Measurements from ENCODE around the gene CFAP298. TPM values are rescaled to one million over a fixed set of nuclear protein-coding genes. Genes with fewer than 3 reads are reported as not detected.

CFAP298 gene
- total and polyA plus RNA-seq, 2 donors (not counting 3 experiments of a cell fraction or from before 2014, with no cell fraction given), result 17.6 to 44.1 TPM

GRCh38 chr21:32574946-32575925, 36.9 kb downstream of the CFAP298 start:
- FAIRE-seq (no peak), DNase-seq (ENCODE audit: low read depth, low spot score) (no peak)
- Histone ChIP-seq H3K4me2 (ENCODE audit: insufficient read depth, low read length) (no peak overlapping the region), H3K9me3 (replicated peaks; ENCODE audit: control insufficient read depth, insufficient read depth, low read length) (no peaks in the 10 kb centered on the region), H3K9me1 (replicated peaks; ENCODE audit: control insufficient read depth, extremely low read depth, insufficient read depth, low read length) (no peaks in the 10 kb centered on the region), H3K79me2 (ENCODE audit: control insufficient read depth, insufficient read depth, low read length) (no peaks in the 10 kb centered on the region), H3K27ac (ENCODE audit: insufficient read depth, low read depth, low read length) (no peak overlapping the region), H4K20me1 (replicated peaks; ENCODE audit: control insufficient read depth, extremely low read depth, insufficient read depth, low read length) (no peaks in the 10 kb centered on the region), H3K4me3 (replicated peaks in 1 of 3; ENCODE audit: insufficient read depth in 1 of 3, low read depth in 1 of 3, low read length in 3 of 3) (no peak overlapping the region), H2AFZ (ENCODE audit: low read depth, low read length) (no peak overlapping the region), H3K36me3 (ENCODE audit: control insufficient read depth in 2 of 2, extremely low read depth in 1 of 2, insufficient read depth in 2 of 2, low read length in 2 of 2) (no peaks in the 10 kb centered on the region), H3K4me1 (ENCODE audit: control insufficient read depth, extremely low read depth, insufficient read depth, low read length) (no peaks in the 10 kb centered on the region), H3K27me3 (ENCODE audit: control insufficient read depth in 2 of 2, insufficient read depth in 2 of 2, low read length in 2 of 2) (peaks cover 2 to 9% of the 10 kb centered on the region in 2 experiments), H3K9ac (replicated peaks; ENCODE audit: extremely low read depth, insufficient read depth, low read length) (no peak overlapping the region)
- dilution Hi-C loops (cut with MboI; ENCODE audit: extremely low pct_ligation_motif_present, low sequenced_read_pairs) (no loop called here), intact Hi-C loops (cut with micrococcal nuclease) (no loop called here)
- ChIA-PET POLR2A (no interaction called here), CTCF (interaction anchor here (1.3 to 2.2 kb wide), 3 partner anchors 51 to 172 kb away, joined by 3 to 7 read pairs (median 6); no protein-coding TSS in a partner anchor)
- TF ChIP-seq MYC (IDR thresholded peaks at IDR 0.05; ENCODE audit: low read depth, low read length) (no peak), EZH2 (IDR thresholded peaks at IDR 0.05; ENCODE audit: borderline replicate concordance, low read depth, low read length, severe bottlenecking) (no peak), FOS (IDR thresholded peaks at IDR 0.05; ENCODE audit: borderline replicate concordance, insufficient read depth, low read length) (no peak), POLR2A (IDR thresholded peaks at IDR 0.05; ENCODE audit: low read depth, low read length) (no peak), JUN (IDR thresholded peaks at IDR 0.05; ENCODE audit: borderline replicate concordance, insufficient read depth, insufficient read length, low read depth) (no peak), CTCF (IDR thresholded peaks at IDR 0.05; ENCODE audit: extremely low read depth in 1 of 2, insufficient read depth in 1 of 2, low read depth in 1 of 2, low read length in 2 of 2) (no peak), GATA2 (IDR thresholded peaks at IDR 0.05; ENCODE audit: insufficient read depth, insufficient read length, low read depth, low read length) (no peak), POLR2AphosphoS5 (IDR thresholded peaks at IDR 0.05; ENCODE audit: insufficient read depth, low read depth, low read length) (no peak)
- TF ChIP-seq, protein P1, sequence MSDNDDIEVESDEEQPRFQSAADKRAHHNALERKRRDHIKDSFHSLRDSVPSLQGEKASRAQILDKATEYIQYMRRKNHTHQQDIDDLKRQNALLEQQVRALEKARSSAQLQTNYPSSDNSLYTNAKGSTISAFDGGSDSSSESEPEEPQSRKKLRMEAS (IDR thresholded peaks at IDR 0.05; ENCODE audit: insufficient read depth, insufficient read length), result no peak
- BruUV-seq (replicated peaks), result no TSS peak

Measured in endothelial cell of umbilical vein (primary cell).